ENCODE data around the gene SMARCAD1.

- TF ChIP-seq CTCF (optimal IDR thresholded peaks at IDR 0.05 in 1 of 3, IDR thresholded peaks at IDR 0.05 in 1 of 3, conservative IDR thresholded peaks at IDR 0.05 in 1 of 3; ENCODE audit: extremely low read depth in 1 of 3, insufficient read depth in 2 of 3, low read length in 3 of 3) (no peak), EZH2 (IDR thresholded peaks at IDR 0.05; ENCODE audit: low read length) (no peak)
Measured at GRCh38 chr4:94336303-94336702, 128.6 kb downstream of the SMARCAD1 start.

Measured in keratinocyte (primary cell).